ENCODE measurements around the gene BHLHA15. TPM values are rescaled to one million over a fixed set of nuclear protein-coding genes. Genes with fewer than 3 reads are reported as not detected.

The BHLHA15 gene
- total RNA-seq, result 2.3 and 3.2 TPM in 2 replicates

DNA sequence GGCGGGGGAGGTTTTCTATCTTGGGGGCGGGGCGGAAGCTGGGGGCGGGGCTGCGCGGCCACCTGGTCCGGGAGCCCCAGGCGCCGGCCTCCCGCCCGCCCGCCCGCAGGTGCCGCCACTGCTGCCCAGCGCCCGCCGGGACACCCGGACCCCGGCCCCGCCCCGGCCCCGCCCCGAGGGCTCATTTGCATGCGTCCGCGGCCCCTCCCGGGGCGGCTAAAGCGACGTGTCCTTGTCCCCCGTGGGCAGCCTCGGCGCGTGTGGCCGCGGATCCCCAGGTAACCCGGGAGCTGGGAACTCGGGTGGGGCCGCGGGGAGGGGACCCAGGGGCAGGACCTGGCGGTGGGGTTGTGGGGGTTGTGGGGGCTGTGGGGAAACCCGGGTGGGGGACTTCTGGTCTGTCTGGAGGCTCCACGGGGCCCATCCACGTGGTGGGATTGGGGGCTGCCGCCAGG is at the start of gene BHLHA15:
Gene BHLHA15, plus strand, starts transcription at position 219 of the 455 bp plus-strand sequence. CDS start 871 bp downstream, outside the sequence.
- no peaks in the 10 kb centered on the region for H3K36me3 ChIP-seq (ENCODE audit: control insufficient read depth, insufficient read depth, low read length)
- no peak for FAIRE-seq
- no peaks in the 10 kb centered on the region for H3K27me3 ChIP-seq (ENCODE audit: control insufficient read depth, insufficient read depth, low read length)
- H3K4me3 ChIP-seq (ENCODE audit: low read depth, low read length), result peak within 1 kb of the TSS; percentile 33
- no peak for DNase-seq (ENCODE audit: low read depth)
- TF ChIP-seq, protein P1, sequence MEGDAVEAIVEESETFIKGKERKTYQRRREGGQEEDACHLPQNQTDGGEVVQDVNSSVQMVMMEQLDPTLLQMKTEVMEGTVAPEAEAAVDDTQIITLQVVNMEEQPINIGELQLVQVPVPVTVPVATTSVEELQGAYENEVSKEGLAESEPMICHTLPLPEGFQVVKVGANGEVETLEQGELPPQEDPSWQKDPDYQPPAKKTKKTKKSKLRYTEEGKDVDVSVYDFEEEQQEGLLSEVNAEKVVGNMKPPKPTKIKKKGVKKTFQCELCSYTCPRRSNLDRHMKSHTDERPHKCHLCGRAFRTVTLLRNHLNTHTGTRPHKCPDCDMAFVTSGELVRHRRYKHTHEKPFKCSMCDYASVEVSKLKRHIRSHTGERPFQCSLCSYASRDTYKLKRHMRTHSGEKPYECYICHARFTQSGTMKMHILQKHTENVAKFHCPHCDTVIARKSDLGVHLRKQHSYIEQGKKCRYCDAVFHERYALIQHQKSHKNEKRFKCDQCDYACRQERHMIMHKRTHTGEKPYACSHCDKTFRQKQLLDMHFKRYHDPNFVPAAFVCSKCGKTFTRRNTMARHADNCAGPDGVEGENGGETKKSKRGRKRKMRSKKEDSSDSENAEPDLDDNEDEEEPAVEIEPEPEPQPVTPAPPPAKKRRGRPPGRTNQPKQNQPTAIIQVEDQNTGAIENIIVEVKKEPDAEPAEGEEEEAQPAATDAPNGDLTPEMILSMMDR (IDR thresholded peaks at IDR 0.05; ENCODE audit: insufficient read depth, low read length, severe bottlenecking), result no peak

DNA sequence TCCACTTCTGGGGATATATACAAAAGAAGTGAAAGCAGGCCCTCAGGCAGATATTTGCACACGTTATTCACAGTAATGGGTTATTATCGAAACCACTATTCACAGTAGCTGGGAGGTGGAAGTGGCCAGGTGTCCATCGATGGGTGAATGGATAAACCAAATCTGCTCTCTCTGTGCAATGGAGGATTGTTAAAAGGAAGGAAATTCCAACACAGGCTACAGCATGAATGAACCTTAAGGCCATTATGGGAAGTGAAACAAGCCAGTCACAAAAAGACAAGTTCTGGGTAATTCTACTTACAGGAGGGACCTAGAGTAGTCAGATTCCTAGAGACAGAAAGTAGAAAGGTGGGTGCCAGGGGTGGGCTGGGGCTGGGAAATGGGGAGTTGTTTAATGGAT is 48.5 kb upstream of the BHLHA15 start:
- Histone ChIP-seq H3K27me3 (ENCODE audit: control insufficient read depth, insufficient read depth, low read length) (no peaks in the 10 kb centered on the region), H3K4me3 (ENCODE audit: low read depth, low read length) (no peak overlapping the region), H3K36me3 (ENCODE audit: control insufficient read depth, insufficient read depth, low read length) (no peaks in the 10 kb centered on the region)
- DNase-seq (ENCODE audit: low read depth) (peak; percentile 24), FAIRE-seq (no peak)
- TF ChIP-seq, protein P1 (IDR thresholded peaks at IDR 0.05; ENCODE audit: insufficient read depth, low read length, severe bottlenecking), result no peak

DNA sequence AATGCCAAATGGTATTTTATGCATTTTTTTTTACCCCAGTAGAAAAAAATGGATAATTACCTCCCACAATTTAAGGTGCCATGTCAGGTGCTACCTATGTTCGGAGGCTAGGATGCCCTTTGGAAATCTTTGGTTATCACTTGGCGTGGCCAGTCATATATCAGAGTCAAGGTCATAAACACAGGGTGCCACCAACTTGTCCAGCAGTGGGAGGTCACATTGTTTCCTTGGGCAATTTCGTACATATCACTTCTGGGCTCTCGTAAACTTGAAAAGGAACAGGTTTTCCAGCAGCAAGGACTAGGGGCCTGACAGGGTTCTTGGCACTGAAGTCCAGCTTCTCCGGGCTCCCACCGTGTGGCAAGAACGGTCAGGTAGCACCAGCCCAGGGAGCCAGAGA is 48.0 kb upstream of the BHLHA15 start:
- Histone ChIP-seq H3K27me3 (ENCODE audit: control insufficient read depth, insufficient read depth, low read length) (no peaks in the 10 kb centered on the region), H3K36me3 (ENCODE audit: control insufficient read depth, insufficient read depth, low read length) (no peaks in the 10 kb centered on the region), H3K4me3 (ENCODE audit: low read depth, low read length) (no peak overlapping the region)
- FAIRE-seq (no peak), DNase-seq (ENCODE audit: low read depth) (no peak)
- TF ChIP-seq, protein P1 (IDR thresholded peaks at IDR 0.05; ENCODE audit: insufficient read depth, low read length, severe bottlenecking), result no peak

DNA sequence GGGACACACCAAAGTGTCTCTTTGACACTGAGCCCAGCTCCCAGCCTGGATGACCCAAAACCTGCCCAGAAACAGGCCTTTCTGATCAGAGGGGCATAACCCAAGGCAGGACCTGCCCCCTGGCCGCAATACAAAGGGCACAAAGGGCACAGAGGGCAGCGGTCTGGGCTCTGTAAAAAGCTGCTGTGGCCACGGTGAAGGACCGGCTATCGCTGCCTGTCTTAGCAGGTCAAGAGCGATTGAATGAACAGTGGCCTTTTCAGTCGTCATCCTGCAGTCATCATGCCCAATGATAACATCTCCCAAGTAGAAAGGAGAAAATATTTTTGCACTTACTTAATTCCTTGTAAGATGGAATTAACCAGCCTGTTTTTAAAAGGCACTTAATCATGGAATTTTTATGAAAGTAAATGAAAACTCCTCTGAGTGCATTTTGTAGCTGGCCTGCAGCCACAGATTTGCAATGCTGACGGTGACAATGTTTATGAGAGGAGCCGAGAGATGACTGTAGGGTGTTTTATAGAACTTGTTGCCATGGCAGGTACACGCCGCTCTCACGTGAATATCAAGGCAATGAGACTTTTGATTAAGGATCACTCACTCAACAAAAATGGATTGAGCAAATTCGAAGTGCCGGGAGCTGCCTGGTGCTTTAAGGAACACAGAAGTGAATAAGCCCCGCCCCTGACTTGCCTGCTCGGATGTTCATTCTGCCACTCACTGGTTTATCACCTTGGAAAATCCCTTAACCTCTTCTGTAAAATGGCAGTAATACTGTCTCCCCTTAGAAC is 47.3 kb upstream of the BHLHA15 start:
- Histone ChIP-seq H3K36me3 (ENCODE audit: control insufficient read depth, insufficient read depth, low read length) (no peaks in the 10 kb centered on the region), H3K27me3 (ENCODE audit: control insufficient read depth, insufficient read depth, low read length) (no peaks in the 10 kb centered on the region), H3K4me3 (ENCODE audit: low read depth, low read length) (no peak overlapping the region)
- FAIRE-seq (no peak), DNase-seq (ENCODE audit: low read depth) (peak; percentile 77)
- TF ChIP-seq, protein P1 (IDR thresholded peaks at IDR 0.05; ENCODE audit: insufficient read depth, low read length, severe bottlenecking), result no peak

DNA sequence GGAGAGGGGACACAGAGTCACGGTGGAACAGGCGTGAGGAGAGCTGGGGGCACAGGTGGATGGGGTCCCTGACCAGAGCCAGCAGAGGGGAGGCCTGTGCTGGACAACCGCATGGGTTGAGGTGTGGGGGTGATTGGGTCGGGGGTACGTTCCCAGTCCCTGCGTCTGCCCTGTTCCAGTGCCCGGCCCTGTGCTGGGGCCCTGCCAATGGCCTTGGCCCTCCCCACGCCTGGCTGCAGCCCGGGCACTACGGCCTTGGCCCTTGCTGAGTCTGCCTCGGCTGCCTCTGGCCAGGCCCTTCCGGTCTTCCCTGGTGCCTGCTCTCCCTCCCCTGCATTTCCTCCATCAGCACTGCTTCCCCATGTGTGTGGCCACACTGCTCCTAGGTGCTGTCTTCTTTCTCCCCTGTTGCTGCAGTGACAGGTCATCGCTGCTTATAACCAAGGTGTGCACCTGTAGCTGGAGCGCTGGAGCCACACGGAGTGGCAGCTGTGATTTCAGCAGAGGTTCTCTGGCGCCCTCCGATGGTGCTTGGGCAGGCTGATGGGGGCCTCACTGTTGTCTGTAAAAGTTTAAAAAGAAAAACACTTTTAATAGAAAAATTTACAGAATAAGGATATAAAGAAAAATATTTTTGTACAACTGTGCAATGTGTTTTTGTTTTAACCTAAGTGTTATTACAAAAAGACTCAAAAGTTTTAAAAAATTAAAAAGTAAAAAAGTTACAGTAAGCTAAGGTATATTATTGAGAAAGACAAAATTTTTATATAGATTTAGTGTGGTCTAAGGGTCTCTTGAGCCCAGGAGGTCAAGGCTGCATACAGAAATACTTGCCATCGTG is 45.2 kb upstream of the BHLHA15 start:
- no peak for FAIRE-seq

More for the DNA sequence above, 45.2 kb upstream of the BHLHA15 start:
- Histone ChIP-seq H3K4me3 (ENCODE audit: low read depth, low read length) (no peak overlapping the region), H3K27me3 (ENCODE audit: control insufficient read depth, insufficient read depth, low read length) (no peaks in the 10 kb centered on the region), H3K36me3 (ENCODE audit: control insufficient read depth, insufficient read depth, low read length) (no peaks in the 10 kb centered on the region)
- peak; percentile 22 for DNase-seq (ENCODE audit: low read depth)
- TF ChIP-seq, protein P1 (IDR thresholded peaks at IDR 0.05; ENCODE audit: insufficient read depth, low read length, severe bottlenecking), result peak; percentile 48
